GM18507 (cell line): ENCODE measurements around the gene TTC28.
"Not testable (repeated sequence)": the region's sequence is repeated elsewhere in the genome, so short reads cannot be mapped to it uniquely, and the experiment has no call there.

Source experiments
- DNase-seq: peaks from one replicate; pipeline ENCODE4 v3.0.0; 2011; ENCODE audit warnings: low read depth; ENCODE audit not compliant: insufficient read length; ENCODE audit errors: extremely low spot score
- FAIRE-seq: peaks from 2 replicates; lab custom pipeline; 2011; peaks lifted over from hg19 to GRCh38; lab: Jason Lieb, UNC

TTC28 gene

DNA sequence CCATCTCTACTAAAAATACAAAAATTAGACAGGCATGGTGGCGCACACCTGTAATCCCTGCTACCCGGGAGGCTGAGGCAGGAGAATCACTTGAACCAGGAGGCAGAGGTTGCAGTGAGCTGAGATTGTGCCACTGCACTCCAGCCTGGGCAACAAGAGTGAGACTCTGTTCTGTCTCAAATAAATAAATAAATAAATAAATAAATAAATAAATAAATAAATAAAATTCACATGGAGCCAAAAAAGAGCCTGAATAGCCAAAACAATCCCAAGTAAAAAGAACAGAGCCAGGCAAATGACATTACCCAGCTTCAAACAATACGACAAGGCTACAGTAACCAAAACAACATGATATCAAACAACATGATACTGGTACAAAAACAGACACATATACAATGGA is 110.7 kb downstream of the TTC28 start:
- DNase-seq, FAIRE-seq: not testable (repeated sequence)

DNA sequence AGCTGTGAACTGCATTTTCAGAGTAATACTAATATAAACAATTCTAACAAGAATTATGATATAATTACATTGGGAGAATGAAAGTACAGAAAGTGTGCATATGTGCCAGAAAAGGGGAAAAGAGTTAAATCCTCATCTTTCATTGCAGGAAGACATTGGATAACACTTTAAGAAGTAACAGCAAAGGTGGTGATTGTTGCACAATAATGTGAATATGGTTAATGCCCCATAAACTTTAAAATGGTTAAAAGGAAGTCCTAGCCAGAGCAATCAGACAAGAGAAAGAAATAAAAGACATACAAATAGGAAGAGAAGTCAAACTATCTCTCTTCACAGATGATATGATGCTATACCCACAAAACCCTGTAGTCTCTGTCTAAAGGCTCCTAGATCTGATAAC is 111.5 kb downstream of the TTC28 start:
- DNase-seq (no peak), FAIRE-seq (no peak)

- FAIRE-seq = not testable (repeated sequence)
These were observed 112.6 kb downstream of the TTC28 start for GRCh38 chr22:28566920-28567499.

GRCh38 chr22:28563636-28564035 is 116.0 kb downstream of the TTC28 start:
- DNase-seq (no peak), FAIRE-seq (no peak)

More at GRCh38 chr22:28566920-28567499, 112.6 kb downstream of the TTC28 start:
- DNase-seq = not testable (repeated sequence)

- FAIRE-seq (no peak), DNase-seq (no peak)
These were observed 117.3 kb downstream of the TTC28 start for GRCh38 chr22:28562324-28562723.

DNA sequence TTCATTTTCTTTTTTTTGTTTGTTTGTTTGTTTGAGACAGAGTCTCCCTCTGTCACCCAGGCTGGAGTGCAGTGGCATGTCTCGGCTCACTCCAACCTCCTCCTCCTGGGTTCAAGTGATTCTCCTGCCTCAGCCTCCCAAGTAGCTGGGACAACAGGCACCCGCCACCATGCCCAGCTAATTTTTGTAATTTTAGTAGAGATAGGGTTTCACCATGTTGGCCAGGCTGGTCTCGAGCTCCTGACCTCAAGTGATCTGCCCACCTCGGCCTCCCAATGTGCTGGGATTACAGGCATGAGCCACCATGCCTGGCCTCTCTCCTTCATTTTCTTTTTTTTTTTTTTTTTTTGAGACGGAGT is 118.9 kb downstream of the TTC28 start:
- FAIRE-seq, DNase-seq: not testable (repeated sequence)

DNA sequence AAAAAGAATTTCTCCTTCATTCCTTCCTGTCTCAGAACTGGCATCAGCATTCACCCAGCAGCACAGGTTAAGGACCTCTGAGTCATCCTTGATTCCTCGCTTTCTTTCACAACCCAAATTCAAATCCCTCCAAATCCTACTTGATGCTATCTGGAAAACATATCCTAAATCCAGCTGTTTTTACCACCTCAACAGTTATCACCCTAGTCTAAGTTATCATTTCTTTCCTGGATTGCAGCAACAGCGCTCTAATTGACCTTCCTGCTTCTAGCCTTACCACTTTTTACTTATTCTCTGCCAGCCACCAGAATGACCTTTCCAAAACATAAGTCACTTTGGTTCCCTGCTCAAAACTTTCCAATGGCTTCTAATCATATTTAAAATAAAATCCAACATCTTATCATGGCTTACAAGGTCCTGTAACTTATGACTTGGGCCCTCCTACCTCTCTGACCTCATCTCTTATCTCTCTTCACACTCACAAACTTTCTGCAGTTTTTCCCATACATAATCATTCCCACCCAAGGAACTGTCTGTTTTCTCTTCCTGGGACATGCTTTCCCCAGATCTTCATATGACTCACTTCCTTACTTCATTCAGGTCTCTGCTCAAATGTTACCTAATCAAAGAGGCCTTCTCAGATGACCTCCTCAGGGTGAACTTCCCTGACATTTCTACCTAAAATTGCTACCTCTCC is 119.4 kb downstream of the TTC28 start:
- no peak for DNase-seq
- no peak for FAIRE-seq

- FAIRE-seq (no peak), DNase-seq (no peak)
These were observed 122.5 kb downstream of the TTC28 start for GRCh38 chr22:28557184-28557583.

DNA sequence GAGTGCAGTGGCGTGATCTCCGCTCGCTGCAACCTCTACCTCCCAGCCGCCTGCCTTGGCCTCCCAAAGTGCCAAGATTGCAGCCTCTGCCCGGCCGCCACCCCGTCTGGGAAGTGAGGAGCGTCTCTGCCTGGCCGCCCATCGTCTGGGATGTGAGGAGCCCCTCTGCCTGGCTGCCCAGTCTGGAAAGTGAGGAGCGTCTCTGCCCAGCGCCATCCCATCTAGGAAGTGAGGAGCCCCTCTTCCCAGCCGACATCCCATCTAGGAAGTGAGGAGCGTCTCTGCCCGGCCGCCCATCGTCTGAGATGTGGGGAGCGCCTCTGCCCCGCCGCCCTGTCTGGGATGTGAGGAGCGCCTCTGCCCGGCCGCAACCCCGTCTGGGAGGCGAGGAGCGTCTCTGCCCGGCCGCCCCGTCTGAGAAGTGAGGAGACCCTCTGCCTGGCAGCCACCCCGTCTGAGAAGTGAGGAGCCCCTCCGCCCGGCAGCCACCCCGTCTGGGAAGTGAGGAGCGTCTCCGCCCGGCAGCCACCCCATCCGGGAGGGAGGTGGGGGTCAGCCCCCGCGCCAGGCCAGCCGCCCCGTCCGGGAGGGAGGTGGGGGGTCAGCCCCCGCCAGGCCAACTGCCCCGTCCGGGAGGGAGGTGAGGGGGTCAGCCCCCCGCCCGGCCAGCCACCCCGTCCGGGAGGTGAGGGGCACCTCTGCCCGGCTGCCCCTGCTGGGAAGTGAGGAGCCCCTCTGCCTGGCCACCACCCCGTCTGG is 126.4 kb downstream of the TTC28 start:
- not testable (repeated sequence) for DNase-seq, FAIRE-seq

GRCh38 chr22:28548406-28548805 is 131.2 kb downstream of the TTC28 start:
- no peak for FAIRE-seq

DNA sequence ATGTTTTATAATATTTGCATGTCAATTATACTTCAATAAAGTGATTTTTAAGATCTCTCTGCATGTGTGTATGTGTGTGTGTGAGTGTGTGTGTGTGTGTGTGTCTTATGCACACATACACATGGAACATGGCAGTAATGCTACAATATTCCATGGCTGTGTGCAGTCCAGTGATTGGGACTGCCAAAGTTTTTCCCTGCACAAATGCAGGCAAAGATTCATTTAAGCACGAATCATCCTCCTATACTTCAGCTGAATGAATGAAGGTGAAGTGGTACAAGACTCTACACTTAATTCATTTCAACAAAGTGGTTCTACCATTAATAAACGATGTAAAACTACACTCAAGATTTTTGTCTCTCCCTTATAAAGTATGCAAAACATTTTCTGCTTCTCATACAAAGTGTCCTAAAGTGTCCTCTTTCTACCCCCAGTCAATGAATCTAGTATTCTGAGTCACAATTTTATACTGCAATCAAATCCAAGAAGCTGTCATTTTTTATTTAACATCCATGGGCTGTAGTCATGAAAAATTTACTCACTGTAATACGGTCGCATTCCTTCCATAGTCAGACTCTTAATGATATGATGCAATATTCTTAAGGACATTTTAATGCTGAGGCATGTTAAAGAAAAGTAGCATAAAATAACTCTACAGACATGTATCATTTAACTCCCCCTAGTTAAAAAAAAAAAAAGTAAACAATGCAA is 132.4 kb downstream of the TTC28 start:
- no peak for FAIRE-seq

More at GRCh38 chr22:28548406-28548805, 131.2 kb downstream of the TTC28 start:
- DNase-seq = no peak

GRCh38 chr22:28544431-28544868 is 135.2 kb downstream of the TTC28 start:
- no peak for FAIRE-seq

More for the DNA sequence above, 132.4 kb downstream of the TTC28 start:
- DNase-seq = no peak

DNA sequence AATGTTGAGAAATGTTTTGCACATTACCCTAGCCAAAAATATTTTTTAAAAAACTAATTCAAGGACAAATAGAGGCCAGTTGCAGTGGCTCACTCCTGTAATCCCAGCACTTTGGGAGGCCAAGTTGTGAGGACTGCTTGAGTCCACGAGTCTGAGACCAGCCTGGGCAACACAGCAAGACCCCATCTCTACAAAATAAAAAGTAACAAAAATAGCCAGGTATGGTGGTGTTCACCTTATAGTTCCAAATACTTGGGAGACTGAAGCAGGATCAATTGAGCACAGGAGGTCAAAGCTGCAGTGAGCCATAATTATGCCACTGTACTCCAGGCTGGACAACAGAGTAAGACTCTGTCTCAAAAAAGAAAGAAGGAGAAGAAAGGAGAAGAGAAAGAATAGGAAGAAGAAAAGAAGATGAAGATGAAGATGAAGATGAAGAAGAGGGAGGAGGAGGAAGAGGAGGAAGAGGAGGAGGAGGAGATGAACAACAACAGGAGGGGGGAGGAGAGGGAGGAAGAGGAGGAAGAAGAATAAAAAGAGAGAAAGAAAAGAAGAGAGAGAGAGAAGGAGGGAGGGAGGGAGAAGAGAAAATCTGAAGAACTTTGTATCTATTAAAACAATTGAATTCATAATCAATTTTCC is 136.5 kb downstream of the TTC28 start:
- FAIRE-seq = no peak
- no peak for DNase-seq

More at GRCh38 chr22:28544431-28544868, 135.2 kb downstream of the TTC28 start:
- no peak for DNase-seq

GRCh38 chr22:28541137-28541536 is 138.5 kb downstream of the TTC28 start:
- no peak for DNase-seq
- FAIRE-seq = no peak

DNA sequence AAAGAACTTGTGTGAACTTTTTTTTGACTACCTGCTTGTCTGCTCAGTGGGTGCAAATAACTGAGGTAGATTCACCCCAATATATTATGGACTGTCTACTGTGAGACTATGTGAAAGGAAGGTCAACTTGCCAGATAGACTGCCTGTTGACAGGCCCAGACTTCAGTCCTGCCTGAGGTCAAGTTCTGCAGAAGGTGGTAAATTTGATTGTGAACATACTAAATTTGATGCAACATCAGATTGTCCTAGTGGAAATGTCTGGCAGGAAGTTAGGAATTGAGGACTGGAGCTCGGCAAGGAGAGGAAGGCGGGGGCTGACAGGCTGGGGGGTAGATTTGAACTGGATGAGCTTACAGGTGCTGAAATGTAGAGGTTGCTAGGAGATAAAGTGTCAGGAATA is 140.7 kb downstream of the TTC28 start:
- FAIRE-seq (no peak), DNase-seq (no peak)

DNA sequence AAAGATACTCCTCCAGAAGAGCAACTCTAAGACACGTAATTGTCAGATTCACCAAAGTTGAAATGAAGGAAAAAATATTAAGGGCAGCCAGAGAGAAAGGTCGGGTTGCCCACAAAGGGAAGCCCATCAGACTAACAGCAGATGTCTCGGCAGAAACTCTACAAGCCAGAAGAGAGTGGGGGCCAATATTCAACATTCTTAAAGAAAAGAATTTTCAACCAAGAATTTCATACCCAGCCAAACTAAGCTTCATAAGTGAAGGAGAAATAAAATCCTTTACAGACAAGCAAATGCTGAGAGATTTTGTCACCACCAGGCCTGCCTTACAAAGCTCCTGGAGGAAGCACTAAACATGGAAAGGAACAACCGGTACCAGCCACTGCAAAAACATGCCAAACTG is 149.1 kb downstream of the TTC28 start:
- not testable (repeated sequence) for FAIRE-seq, DNase-seq

- DNase-seq, FAIRE-seq: not testable (repeated sequence)
These were observed 150.5 kb downstream of the TTC28 start for GRCh38 chr22:28529144-28529543.

GRCh38 chr22:28521451-28521850 is 158.2 kb downstream of the TTC28 start:
- DNase-seq (no peak), FAIRE-seq (no peak)

DNA sequence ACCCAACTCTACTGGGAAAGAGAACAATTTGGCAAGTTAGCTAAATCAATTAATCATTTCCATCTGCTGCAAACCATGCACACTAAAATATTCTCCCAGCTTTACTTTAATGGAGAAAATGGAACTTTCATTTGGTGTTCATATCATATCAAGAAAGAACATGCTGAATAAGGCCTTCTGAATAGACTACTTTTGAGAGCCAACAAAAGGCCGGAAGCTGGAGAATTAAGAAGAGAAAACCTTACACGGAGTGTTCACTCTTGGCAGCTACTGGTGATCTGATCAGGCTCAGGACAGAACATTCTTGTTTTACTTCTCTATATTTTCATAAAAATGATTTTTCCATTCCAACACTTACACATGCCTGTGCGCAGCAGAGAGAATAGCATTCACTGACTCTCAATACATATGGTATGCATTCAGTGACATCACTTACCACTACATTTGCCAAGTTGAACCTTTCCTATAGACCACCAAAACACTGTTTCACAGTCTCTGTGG is 165.3 kb downstream of the TTC28 start:
- no peak for FAIRE-seq
- DNase-seq = no peak
